Neural cell (in vitro differentiated cells): ENCODE measurements around the gene C6orf118. TPM values are rescaled to one million over a fixed set of nuclear protein-coding genes. Genes with fewer than 3 reads are reported as not detected.

Source experiments
- H2AFZ ChIP-seq: fragments of 200-600, 300-800 bp; sonication (generic), shearing (Covaris generic); 2 replicates; pipeline ENCODE4 v1.6.0; 2014; ENCODE audit warnings: low read depth, mild to moderate bottlenecking, antibody characterized with exemption, low read length, moderate library complexity
- H3F3A ChIP-seq: fragments of 200-600 bp; shearing (Covaris generic); 2 replicates; pipeline ENCODE4 v1.6.1; 2016; ENCODE audit warnings: mild to moderate bottlenecking, moderate library complexity, mixed read lengths, antibody characterized with exemption, low read length; ENCODE audit not compliant: insufficient read depth, poor library complexity, severe bottlenecking
- H3K27ac ChIP-seq: fragments of 200-600, 300-800 bp; sonication (generic), shearing (Covaris generic); 2 replicates; pipeline ENCODE4 v1.5.1; 2014; ENCODE audit warnings: mild to moderate bottlenecking, low read length, moderate library complexity
- H3K27me3 ChIP-seq: fragments of 300-800, 200-600 bp; sonication (generic), shearing (Covaris generic); 2 replicates; pipeline ENCODE4 v1.6.0; 2014; ENCODE audit warnings: mild to moderate bottlenecking, low read depth, low read length, moderate library complexity; ENCODE audit not compliant: insufficient read depth
- H3K36me3 ChIP-seq: fragments of 300-800, 200-600 bp; sonication (generic), shearing (Covaris generic); 2 replicates; pipeline ENCODE4 v1.5.1; 2014; ENCODE audit warnings: mild to moderate bottlenecking, antibody characterized with exemption, low read length, moderate library complexity; ENCODE audit not compliant: insufficient read depth
- H3K4me2 ChIP-seq: fragments of 300-800, 200-600 bp; sonication (generic), shearing (Covaris generic); 2 replicates; pipeline ENCODE4 v1.6.0; 2014; ENCODE audit warnings: mild to moderate bottlenecking, low read length
- H3K4me3 ChIP-seq: fragments of 300-800, 200-600 bp; sonication (generic), shearing (Covaris generic); 2 replicates; pipeline ENCODE4 v1.5.1; 2014; ENCODE audit warnings: mild to moderate bottlenecking, low read length, moderate library complexity
- H3K79me2 ChIP-seq: fragments of 200-600 bp; shearing (Covaris generic); replicated peaks from 2 replicates; pipeline ENCODE4 v1.6.0; 2014; ENCODE audit warnings: mild to moderate bottlenecking, low read length, moderate library complexity; ENCODE audit not compliant: insufficient read depth
- H3K9ac ChIP-seq: fragments of 300-800, 200-600 bp; sonication (generic), shearing (Covaris generic); 2 replicates; pipeline ENCODE4 v1.6.1; 2016; ENCODE audit warnings: mild to moderate bottlenecking, low read length, mixed read lengths
- H3K9me2 ChIP-seq: fragments of 200-600 bp; shearing (Covaris generic); 2 replicates; pipeline ENCODE4 v1.6.1; 2016; ENCODE audit warnings: mild to moderate bottlenecking, low read length, mixed read lengths; ENCODE audit not compliant: insufficient read depth
- H3K9me3 ChIP-seq: fragments of 200-600, 300-800 bp; sonication (generic), shearing (Covaris generic); 2 replicates; pipeline ENCODE4 v1.6.1; 2016; ENCODE audit warnings: mild to moderate bottlenecking, mixed run types, low read length, moderate library complexity, mixed read lengths
- H4K20me1 ChIP-seq: fragments of 200-600 bp; shearing (Covaris generic); 2 replicates; pipeline ENCODE4 v1.6.1; 2016; ENCODE audit warnings: mild to moderate bottlenecking, mixed run types; ENCODE audit not compliant: insufficient read depth
- CTCF ChIP-seq: fragments of 450-650 bp; IDR thresholded peaks from 2 replicates; pipeline ENCODE4 v1.5.1; 2014; ENCODE audit warnings: antibody characterized with exemption, mild to moderate bottlenecking, moderate library complexity; ENCODE audit not compliant: poor library complexity, severe bottlenecking
- EP300 ChIP-seq: fragments of 450-650 bp; conservative IDR thresholded peaks from 2 replicates; pipeline ENCODE4 v1.6.1; 2014; ENCODE audit warnings: antibody characterized with exemption, mild to moderate bottlenecking, moderate library complexity; ENCODE audit not compliant: poor library complexity, severe bottlenecking
- EZH2 ChIP-seq: fragments of 200-600, 300-800 bp; shearing (Covaris generic), sonication (generic); IDR thresholded peaks from 2 replicates; pipeline ENCODE4 v1.6.1; 2014; ENCODE audit warnings: antibody characterized with exemption, low read length, borderline replicate concordance, mild to moderate bottlenecking; ENCODE audit not compliant: insufficient read depth, poor library complexity, severe bottlenecking
- MXI1 ChIP-seq: fragments of 450-650 bp; conservative IDR thresholded peaks from 2 replicates; pipeline ENCODE4 v1.6.1; 2014; ENCODE audit warnings: antibody characterized with exemption, mild to moderate bottlenecking; ENCODE audit not compliant: poor library complexity, severe bottlenecking
- POLR2AphosphoS5 ChIP-seq: IDR thresholded peaks from 2 replicates; pipeline ENCODE4 v1.6.1; 2012
- RAD21 ChIP-seq: fragments of 450-650 bp; conservative IDR thresholded peaks from 2 replicates; pipeline ENCODE4 v1.6.1; 2014; ENCODE audit warnings: antibody characterized with exemption, mild to moderate bottlenecking, moderate library complexity
- REST ChIP-seq: IDR thresholded peaks from 2 replicates; pipeline ENCODE4 v1.6.1; 2012; ENCODE audit warnings: borderline replicate concordance
- polyA plus RNA-seq: library from polyadenylated mRNA; depleted of rRNA; stranded (reverse); fragments of >200 nt; gene quantifications from 2 replicates; pipeline ENCODE4 v1.2.3, GENCODE V29; 2014

The C6orf118 gene
- polyA plus RNA-seq, 1 donor from 2014 or later: 5.2 TPM

DNA sequence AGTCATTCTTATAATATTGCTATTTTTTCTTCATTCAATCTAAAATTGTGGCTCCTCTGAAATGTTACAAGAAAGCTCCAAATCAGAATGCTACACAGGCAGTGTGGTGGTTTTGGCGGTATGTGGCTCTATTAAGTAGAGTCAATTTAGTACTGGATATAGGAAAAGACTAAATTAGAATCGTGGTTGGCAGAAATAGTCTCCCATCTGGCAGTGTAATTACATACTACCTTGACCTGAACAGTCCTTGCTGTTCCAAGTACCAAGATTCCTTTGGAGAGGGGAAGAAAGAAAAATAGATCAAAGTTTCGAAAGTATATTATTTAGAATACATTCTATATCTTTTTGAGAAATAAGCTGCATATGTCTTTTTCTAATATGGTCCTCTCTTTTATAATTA, 78.2 kb downstream of the C6orf118 start:
- no peaks in the 10 kb centered on the region for H3K27me3 ChIP-seq
- peaks cover 45% of the 10 kb centered on the region for H3F3A ChIP-seq
- no peaks in the 10 kb centered on the region for H3K9me3 ChIP-seq
- H3K9me2 ChIP-seq: no peaks in the 10 kb centered on the region
- peak overlapping the region; percentile 33 for H3K4me3 ChIP-seq
- H3K4me2 ChIP-seq: peak overlapping the region; percentile 43
- H3K79me2 ChIP-seq: no peaks in the 10 kb centered on the region
- no peaks in the 10 kb centered on the region for H4K20me1 ChIP-seq
- no peaks in the 10 kb centered on the region for H3K36me3 ChIP-seq
- no peak for TF ChIP-seq REST
- no peak for TF ChIP-seq EZH2
- TF ChIP-seq CTCF: no peak
- no peak for TF ChIP-seq POLR2AphosphoS5
- TF ChIP-seq EP300: no peak
- TF ChIP-seq MXI1: no peak
- no peak for TF ChIP-seq RAD21
- H3K27ac ChIP-seq: peak overlapping the region; percentile 100
- H2AFZ ChIP-seq: no peak overlapping the region
- H3K9ac ChIP-seq: peak overlapping the region; percentile 63
